ENCODE measurements around the gene ZNF148. TPM values are rescaled to one million over a fixed set of nuclear protein-coding genes. Genes with fewer than 3 reads are reported as not detected.
"Not testable (repeated sequence)": the region's sequence is repeated elsewhere in the genome, so short reads cannot be mapped to it uniquely, and the experiment has no call there.

ZNF148 gene
- total RNA-seq, 1 donor, result 25.9 TPM

DNA sequence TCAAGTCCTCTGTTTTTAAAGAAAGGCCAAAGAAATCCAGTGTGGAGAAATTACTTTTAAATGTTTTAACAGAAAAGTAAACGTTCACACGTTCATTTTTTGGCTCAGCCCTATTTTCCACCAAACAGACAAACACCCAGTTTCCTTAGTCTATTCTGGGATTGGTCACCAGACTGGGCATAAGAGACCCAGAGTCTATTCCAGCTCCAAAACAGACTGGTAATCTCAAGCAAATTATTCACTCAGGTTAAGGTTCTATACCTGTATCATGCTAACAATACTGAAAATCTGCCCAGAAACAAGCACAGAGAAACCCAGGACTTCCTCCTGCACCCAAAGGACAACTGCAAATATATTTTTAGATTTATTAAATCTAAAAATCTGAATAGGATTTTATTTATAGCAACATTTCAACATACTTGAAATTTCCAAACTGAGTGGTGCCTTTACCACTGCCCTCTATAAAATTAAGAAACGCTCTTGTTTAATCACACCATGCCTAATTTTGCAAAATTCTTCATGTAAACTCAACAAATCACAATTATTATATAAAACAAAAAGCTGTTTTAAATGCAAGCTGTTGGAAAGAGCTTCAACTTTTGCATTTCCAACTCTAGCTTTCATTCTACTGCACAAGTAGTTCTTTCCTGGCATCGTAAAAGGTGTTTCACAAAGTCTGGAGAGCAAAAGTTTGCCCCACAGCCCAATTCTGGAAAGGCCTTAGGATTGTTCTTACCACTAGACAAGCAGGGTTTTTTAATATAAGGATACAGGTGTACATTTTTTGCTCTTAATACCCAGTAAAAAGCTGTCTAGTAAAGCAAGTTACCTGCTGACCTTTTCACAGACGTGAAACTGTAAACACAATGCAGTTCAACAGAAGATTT lies 18.7 kb downstream of the ZNF148 start:
- peak overlapping the region; percentile 48 for H3K4me3 ChIP-seq (ENCODE audit: low read length)
- no peaks in the 10 kb centered on the region for H3K9me3 ChIP-seq (ENCODE audit: low read depth, low read length)
- peaks cover 39% of the 10 kb centered on the region for H3K4me1 ChIP-seq (ENCODE audit: insufficient read depth, low read length)
- H3K27me3 ChIP-seq (ENCODE audit: insufficient read depth, low read length), result no peaks in the 10 kb centered on the region

- Histone ChIP-seq H3K27me3 (ENCODE audit: insufficient read depth, low read length) (no peaks in the 10 kb centered on the region), H3K9me3 (ENCODE audit: low read depth, low read length) (no peaks in the 10 kb centered on the region), H3K4me1 (ENCODE audit: insufficient read depth, low read length) (peaks cover 45% of the 10 kb centered on the region), H3K4me3 (ENCODE audit: low read length) (no peak overlapping the region)
Measured at GRCh38 chr3:125353659-125354058, 21.5 kb downstream of the ZNF148 start.

GRCh38 chr3:125353128-125353527 lies 22.0 kb downstream of the ZNF148 start:
- Histone ChIP-seq H3K27me3 (ENCODE audit: insufficient read depth, low read length) (no peaks in the 10 kb centered on the region), H3K4me1 (ENCODE audit: insufficient read depth, low read length) (peaks cover 42% of the 10 kb centered on the region), H3K4me3 (ENCODE audit: low read length) (no peak overlapping the region)

DNA sequence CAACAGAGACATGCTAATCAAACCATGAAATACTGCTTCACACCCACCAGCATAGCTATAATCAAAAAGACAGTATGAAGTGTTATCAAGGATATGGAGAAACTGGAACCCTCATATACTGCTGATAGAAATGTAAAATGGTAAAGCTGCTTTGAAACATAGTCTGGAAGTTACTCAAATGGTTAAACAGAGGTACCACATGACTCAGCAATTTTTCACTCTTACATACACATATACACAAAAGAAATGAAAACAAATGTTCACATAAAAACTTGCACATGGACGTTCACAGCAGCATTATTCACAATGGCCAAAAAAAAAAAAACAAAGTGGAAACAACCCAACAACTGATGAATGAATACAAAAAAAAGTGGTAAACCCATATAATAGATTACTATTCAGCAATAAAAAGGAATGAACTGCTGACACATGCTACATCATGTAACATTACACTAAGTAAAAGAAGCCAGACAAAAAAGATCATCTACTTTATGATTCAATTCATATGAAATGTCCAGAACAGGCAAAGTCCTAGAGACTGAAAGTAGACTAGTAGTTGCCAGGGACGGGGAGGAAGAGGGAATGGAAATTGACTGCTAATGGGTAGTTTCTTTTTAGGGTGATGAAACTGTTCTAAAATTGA lies 23.2 kb downstream of the ZNF148 start:
- peaks cover 35% of the 10 kb centered on the region for H3K4me1 ChIP-seq (ENCODE audit: insufficient read depth, low read length)
- H3K9me3 ChIP-seq (ENCODE audit: low read depth, low read length), result no peaks in the 10 kb centered on the region
- H3K27me3 ChIP-seq (ENCODE audit: insufficient read depth, low read length), result no peaks in the 10 kb centered on the region
- H3K4me3 ChIP-seq (ENCODE audit: low read length), result no peak overlapping the region

More at GRCh38 chr3:125353128-125353527, 22.0 kb downstream of the ZNF148 start:
- no peaks in the 10 kb centered on the region for H3K9me3 ChIP-seq (ENCODE audit: low read depth, low read length)

GRCh38 chr3:125351152-125351551 lies 24.0 kb downstream of the ZNF148 start:
- H3K4me1 ChIP-seq (ENCODE audit: insufficient read depth, low read length), result peaks cover 28% of the 10 kb centered on the region
- H3K27me3 ChIP-seq (ENCODE audit: insufficient read depth, low read length), result no peaks in the 10 kb centered on the region
- no peak overlapping the region for H3K4me3 ChIP-seq (ENCODE audit: low read length)
- peaks cover 3% of the 10 kb centered on the region for H3K9me3 ChIP-seq (ENCODE audit: low read depth, low read length)

DNA sequence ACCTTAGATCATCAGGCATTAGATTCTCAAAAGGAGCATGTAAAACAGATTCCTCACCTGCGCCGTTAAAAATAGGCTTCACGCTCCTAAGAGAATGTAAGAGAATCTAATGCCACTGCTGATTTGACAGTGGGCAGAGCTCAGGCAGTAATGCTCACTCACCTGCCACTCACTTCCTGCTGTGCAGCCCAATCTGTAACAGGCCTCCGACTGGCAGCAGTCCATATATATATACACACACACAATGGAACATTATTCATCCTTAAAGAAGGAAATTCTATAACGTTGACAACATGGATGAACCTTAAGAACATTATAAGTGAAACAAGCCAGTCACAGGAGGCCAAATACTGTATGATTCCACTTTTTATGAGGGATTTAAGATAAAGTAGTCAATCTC lies 24.5 kb downstream of the ZNF148 start:
- Histone ChIP-seq H3K9me3 (ENCODE audit: low read depth, low read length) (peaks cover 8% of the 10 kb centered on the region), H3K27me3 (ENCODE audit: insufficient read depth, low read length) (no peaks in the 10 kb centered on the region), H3K4me3 (ENCODE audit: low read length) (no peak overlapping the region), H3K4me1 (ENCODE audit: insufficient read depth, low read length) (peaks cover 24% of the 10 kb centered on the region)

DNA sequence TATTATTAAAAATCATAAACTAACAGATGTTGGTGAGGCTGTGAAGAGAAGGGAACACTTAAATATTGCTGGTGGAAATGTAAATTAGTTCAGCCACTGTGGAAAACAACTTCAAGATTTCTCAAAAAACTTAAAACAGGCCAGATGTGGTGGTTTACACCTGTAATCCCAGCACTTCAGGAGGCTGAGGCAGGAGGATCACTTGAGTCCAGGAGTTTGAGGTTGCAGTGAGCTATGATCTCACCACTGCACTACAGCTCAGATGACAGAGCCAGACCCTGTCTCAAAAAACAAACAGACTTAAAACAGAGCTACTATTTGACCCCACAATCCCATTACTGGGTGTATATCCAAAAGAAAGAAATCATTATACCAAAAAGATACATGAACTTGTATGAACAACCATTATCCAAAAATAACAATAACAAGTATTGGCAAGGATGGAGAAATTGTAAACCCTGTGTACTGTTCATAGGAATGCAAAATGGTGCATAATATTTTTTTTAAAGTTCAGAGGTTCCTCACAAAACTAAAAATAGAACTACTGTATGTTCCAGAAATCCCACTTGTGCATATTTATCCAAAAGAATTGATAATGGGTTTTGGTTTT lies 25.5 kb downstream of the ZNF148 start:
- peaks cover 24% of the 10 kb centered on the region for H3K4me1 ChIP-seq (ENCODE audit: insufficient read depth, low read length)
- no peaks in the 10 kb centered on the region for H3K27me3 ChIP-seq (ENCODE audit: insufficient read depth, low read length)
- no peak overlapping the region for H3K4me3 ChIP-seq (ENCODE audit: low read length)
- H3K9me3 ChIP-seq (ENCODE audit: low read depth, low read length), result peaks cover 11% of the 10 kb centered on the region

- Histone ChIP-seq H3K9me3 (ENCODE audit: low read depth, low read length) (peaks cover 11% of the 10 kb centered on the region), H3K4me3 (ENCODE audit: low read length) (no peak overlapping the region), H3K27me3 (ENCODE audit: insufficient read depth, low read length) (no peaks in the 10 kb centered on the region), H3K4me1 (ENCODE audit: insufficient read depth, low read length) (peaks cover 24% of the 10 kb centered on the region)
Measured at GRCh38 chr3:125349055-125349454, 26.1 kb downstream of the ZNF148 start.

DNA sequence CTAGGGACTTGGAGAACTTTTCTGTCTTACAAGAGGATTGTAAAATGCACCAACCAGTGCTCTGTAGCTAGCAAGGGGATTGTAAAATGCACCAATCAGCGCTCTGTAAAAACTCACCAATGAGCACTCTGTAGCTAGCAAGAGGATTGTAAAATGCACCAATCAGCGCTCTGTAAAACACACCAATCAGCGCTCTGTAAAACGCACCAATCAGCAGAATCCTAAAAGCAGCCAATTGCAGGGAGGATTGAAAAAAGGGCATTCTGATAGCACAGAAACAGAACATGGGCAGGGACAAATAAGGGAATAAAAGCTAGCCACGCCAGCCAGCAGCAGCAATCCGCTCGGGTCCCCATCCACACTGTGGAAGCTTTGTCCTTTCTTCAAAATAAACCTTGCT lies 31.8 kb downstream of the ZNF148 start:
- not testable (repeated sequence) for H3K4me3 ChIP-seq (ENCODE audit: low read length); H3K27me3 ChIP-seq (ENCODE audit: insufficient read depth, low read length)
- H3K4me1 ChIP-seq (ENCODE audit: insufficient read depth, low read length), result peaks cover 12% of the 10 kb centered on the region
- H3K9me3 ChIP-seq (ENCODE audit: low read depth, low read length), result peaks cover 11% of the 10 kb centered on the region

- H3K27me3 ChIP-seq (ENCODE audit: insufficient read depth, low read length), result no peaks in the 10 kb centered on the region
- no peak overlapping the region for H3K4me3 ChIP-seq (ENCODE audit: low read length)
- peaks cover 12% of the 10 kb centered on the region for H3K4me1 ChIP-seq (ENCODE audit: insufficient read depth, low read length)
- no peaks in the 10 kb centered on the region for H3K9me3 ChIP-seq (ENCODE audit: low read depth, low read length)
Measured at GRCh38 chr3:125340121-125340520, 35.0 kb downstream of the ZNF148 start.

DNA sequence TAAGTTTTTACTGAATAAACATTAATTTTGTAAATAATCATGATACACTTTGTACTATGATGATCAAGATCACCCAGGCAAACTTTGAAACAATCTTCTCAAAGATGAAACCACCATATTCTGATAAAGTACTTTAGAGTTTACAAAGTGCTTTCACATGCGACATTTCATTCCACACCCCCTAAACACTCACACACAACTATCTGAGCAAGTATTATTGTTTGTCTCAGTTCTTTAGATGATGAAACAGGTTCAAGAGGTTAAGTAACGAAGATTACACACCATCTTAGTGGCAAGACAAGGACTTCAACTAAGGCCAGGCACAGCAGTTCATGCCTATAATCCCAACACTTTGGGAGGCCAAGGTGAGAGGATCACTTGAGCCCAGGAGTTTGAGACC lies 37.6 kb downstream of the ZNF148 start:
- H3K4me1 ChIP-seq (ENCODE audit: insufficient read depth, low read length), result peaks cover 19% of the 10 kb centered on the region
- H3K27me3 ChIP-seq (ENCODE audit: insufficient read depth, low read length), result no peaks in the 10 kb centered on the region
- H3K9me3 ChIP-seq (ENCODE audit: low read depth, low read length), result no peaks in the 10 kb centered on the region
- no peak overlapping the region for H3K4me3 ChIP-seq (ENCODE audit: low read length)

- Histone ChIP-seq H3K4me1 (ENCODE audit: insufficient read depth, low read length) (peaks cover 12% of the 10 kb centered on the region), H3K9me3 (ENCODE audit: low read depth, low read length) (no peaks in the 10 kb centered on the region), H3K4me3 (ENCODE audit: low read length) (no peak overlapping the region), H3K27me3 (ENCODE audit: insufficient read depth, low read length) (no peaks in the 10 kb centered on the region)
Measured at GRCh38 chr3:125334675-125335560, 40.2 kb downstream of the ZNF148 start.

DNA sequence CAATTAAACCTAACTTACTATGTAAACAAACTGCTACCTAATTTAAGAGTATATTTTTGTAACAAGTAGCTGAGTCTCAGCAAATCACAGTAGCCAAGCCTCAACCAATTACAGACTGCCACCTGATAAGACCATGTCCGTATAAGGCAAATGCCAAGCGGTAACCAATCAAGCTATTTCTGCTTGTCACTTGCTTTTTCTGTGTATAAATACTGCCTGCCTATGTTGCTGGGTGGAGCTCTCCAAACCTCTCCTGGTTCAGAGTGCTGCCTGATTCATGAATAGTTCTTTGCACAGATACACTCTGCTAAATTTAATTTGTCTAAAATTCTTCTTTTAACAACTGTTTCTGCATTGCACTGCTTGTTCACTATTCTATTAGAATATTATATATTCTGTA lies 42.6 kb downstream of the ZNF148 start:
- peaks cover 8% of the 10 kb centered on the region for H3K4me1 ChIP-seq (ENCODE audit: insufficient read depth, low read length)

DNA sequence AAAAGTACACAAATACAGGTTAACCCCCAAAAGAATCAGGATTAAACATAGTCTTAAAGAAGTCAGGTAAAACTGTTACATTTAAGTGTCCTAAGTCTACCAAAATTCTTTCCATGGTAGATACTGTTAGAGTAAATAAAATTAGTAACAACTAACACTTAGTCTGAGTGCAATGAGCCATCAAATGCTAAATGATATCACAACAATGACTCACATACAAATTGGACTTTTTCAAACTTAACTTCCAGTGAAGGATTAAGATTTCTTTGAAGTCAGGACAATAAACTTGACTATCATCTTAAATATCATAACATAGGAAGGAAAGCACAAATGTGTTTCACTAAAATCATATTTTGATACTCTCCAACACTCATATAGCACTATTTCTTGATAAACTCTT lies 43.9 kb downstream of the ZNF148 start:
- peaks cover 8% of the 10 kb centered on the region for H3K4me1 ChIP-seq (ENCODE audit: insufficient read depth, low read length)
- no peaks in the 10 kb centered on the region for H3K9me3 ChIP-seq (ENCODE audit: low read depth, low read length)
- no peak overlapping the region for H3K4me3 ChIP-seq (ENCODE audit: low read length)

More for the DNA sequence above, 42.6 kb downstream of the ZNF148 start:
- Histone ChIP-seq H3K27me3 (ENCODE audit: insufficient read depth, low read length) (no peaks in the 10 kb centered on the region), H3K4me3 (ENCODE audit: low read length) (no peak overlapping the region), H3K9me3 (ENCODE audit: low read depth, low read length) (no peaks in the 10 kb centered on the region)

More for the DNA sequence above, 43.9 kb downstream of the ZNF148 start:
- no peaks in the 10 kb centered on the region for H3K27me3 ChIP-seq (ENCODE audit: insufficient read depth, low read length)

Data from mononuclear cell (primary cell).